Stimulated activated CD8-positive, alpha-beta memory T cell treated with anti-CD3 and anti-CD28 coated beads, Interleukin-15, amount 100 ng/mL, for 48 hours (primary cell): ENCODE measurements around the gene ERG.

ENCODE experiments used
- DNase-seq, 2 donors: peaks; one replicate each; pipeline ENCODE4 v3.0.0-alpha.2; 2020; ENCODE audit warnings: low read depth in 2 of 2

The ERG gene

DNA sequence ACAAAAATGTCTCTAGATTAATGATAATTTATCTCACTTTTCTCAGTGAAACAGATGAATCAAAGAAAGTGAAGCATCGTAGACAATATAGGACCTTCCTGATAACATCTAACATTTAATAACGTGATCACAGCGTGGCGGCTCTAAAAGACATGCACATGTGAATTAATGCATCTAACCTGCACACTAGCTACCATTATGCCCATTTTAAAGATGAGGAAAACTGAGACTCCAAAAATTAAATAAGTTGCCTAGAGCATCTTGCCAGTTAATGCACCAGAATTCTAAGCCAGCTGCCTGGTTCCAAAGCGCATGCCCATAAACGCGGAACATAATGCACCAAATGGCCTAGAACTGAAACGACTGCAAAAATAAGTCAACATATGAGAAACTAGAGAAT, 23.5 kb downstream of the ERG start:
- DNase-seq = no peak

- no peak for DNase-seq
These were observed 24.2 kb downstream of the ERG start for GRCh38 chr21:38474124-38474523.

DNA sequence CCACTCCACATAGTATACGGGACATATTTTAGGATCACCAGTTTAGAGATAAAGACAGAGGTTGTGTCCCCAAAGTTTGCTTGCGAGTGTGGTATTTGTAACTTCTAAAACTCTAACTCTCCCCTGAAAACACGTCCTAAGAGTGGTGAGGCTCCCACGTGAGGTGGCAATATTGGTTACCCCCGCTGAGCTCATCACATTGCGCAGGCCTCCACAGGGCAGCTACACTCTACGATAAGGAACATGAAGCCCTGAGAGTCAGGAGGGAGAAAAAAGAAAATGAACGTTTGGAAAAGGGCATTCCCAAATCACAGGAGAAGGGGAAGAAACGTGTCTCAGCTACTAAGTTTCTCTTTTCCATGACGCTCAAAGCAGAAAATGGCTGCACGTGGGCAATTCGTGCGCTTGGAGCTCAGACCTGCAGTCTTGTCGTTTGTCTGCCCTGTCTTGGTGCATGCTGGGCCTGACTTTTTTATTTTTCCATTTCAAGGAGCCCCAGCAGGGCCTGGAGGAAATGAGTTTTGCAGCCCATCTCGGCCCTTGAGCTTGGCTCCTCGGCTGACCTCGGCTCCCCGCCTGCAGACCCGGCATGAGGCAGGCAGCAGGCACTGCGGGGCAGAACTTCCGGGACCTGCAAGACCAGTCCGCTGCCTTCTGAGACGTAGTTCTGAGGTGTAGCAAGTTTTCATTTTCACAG, 25.7 kb downstream of the ERG start:
- DNase-seq = no peak

DNA sequence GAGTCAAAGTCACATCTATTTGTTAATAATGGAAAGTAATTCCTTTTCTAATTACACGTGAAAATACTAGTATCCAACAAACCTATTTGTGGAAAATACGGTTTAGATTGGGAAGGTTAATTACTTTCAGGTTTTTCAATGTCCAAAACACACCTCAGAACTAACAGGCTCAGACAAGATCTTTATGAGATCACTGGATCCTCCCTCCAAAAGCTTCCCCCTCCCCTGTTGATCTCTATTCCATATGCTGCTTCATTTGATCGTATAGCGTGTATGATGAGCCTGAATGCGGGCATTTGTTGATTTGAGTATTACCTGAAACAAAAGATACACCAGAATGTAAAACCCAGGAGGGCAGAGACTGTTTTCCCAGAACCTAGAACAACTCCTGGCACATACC, 26.5 kb downstream of the ERG start:
- no peak for DNase-seq

GRCh38 chr21:38470755-38471154, 27.5 kb downstream of the ERG start:
- DNase-seq = no peak

- no peak for DNase-seq
These were observed 28.6 kb downstream of the ERG start for GRCh38 chr21:38469642-38470041.

DNA sequence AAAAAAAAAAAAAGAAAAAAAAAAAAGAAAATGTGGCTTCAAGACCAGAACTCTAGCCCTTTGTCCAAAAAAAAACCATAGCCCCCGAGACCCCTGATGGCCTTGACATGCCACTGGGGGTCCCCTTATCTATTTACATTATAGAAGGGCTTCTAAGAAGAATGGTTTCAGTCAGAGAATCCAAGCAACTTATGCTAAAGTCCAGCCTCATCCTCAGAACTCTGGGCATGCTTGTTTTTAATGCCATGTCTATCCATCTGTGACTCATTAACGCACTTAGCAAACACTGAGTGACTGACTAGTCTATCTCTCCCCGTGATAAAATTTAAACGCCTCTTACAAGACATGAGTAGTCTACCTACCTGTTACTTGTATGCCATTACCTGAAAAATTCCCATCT, 29.3 kb downstream of the ERG start:
- DNase-seq = no peak

- DNase-seq = no peak
These were observed 30.4 kb downstream of the ERG start for GRCh38 chr21:38467911-38468310.

DNA sequence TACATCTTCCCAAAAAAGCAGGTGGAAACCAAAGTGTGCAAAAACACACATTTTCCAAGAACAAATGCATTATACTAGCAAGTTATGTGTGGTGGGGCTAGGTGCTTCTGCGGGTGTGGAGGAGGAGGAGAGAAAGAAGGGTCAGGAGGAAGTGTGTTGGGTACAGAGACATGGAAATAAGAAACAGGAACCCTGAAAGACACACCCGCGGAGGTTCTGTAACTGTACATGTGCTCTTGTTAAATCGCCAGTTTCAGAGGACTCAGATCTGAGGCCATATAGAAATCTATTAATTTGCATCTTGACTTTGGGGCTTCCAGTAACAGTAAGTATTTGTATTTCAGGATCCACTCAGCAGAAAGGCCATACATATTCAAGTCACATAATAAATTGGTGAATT, 30.9 kb downstream of the ERG start:
- no peak for DNase-seq

GRCh38 chr21:38460171-38460742, 38.0 kb downstream of the ERG start:
- DNase-seq = no peak

- DNase-seq = no peak
These were observed 38.8 kb downstream of the ERG start for GRCh38 chr21:38459490-38459889.

DNA sequence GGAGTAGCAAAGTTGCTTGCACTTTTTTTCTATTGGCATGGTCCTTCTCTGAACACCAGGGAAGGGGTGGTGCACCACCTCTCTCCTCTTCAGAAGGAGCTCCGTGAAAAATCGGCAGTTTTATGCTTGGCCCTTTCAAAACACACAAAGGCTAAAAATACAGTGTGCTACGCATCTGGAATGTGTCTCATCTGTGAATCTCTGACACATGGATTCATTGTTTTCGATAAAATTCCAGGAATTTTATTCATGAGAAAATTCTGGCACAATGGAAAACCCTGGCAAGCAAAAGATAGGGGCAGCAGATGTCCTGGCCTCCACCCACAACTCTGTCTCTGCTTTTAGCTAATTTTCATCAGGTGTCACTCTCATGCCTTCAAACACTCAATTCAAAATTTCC, 42.9 kb downstream of the ERG start:
- no peak for DNase-seq

DNA sequence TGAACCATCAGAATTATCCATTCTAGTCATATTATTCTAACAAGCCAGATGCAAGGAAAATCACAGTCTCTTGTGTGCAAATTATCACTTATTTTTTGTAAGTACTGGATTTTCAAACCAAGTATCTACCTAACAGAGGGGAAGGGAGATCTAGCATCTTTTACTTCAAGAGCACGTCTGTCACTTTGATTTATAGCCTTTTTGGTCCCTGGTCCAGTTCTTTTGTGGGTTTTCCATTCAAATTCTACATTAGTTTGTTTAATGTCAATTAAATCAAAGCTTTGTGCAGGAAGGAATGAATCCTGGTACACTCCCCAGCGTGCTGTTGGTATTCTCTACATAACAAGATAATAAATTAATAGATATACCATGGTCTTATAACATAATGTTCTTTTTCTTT, 43.6 kb downstream of the ERG start:
- no peak for DNase-seq

- DNase-seq = no peak
These were observed 44.1 kb downstream of the ERG start for GRCh38 chr21:38454161-38454560.

- no peak for DNase-seq
These were observed 49.4 kb downstream of the ERG start for GRCh38 chr21:38448671-38449385.

- DNase-seq = no peak
These were observed 50.7 kb downstream of the ERG start for GRCh38 chr21:38447611-38448010.

- no peak for DNase-seq
These were observed 53.6 kb downstream of the ERG start for GRCh38 chr21:38444691-38445090.

DNA sequence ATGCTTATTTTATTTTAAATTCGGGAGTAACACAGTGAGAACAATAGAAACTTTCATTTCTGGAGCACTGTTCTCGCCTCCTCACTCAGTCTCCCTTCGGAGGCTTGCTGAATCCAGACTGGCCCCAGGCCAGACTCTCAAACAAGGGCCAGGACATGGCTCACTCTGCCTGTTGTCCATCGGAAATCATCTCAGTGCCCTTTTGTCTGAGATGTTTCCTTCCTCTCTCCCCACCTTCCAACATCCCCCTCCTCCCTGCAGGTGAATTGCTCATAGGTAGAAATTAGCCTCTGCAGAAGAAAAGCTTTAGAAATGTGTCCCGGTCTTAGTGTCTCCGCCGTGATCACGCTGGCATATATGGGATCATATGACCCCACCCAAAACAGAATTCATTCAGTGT, 55.2 kb downstream of the ERG start:
- no peak for DNase-seq

DNA sequence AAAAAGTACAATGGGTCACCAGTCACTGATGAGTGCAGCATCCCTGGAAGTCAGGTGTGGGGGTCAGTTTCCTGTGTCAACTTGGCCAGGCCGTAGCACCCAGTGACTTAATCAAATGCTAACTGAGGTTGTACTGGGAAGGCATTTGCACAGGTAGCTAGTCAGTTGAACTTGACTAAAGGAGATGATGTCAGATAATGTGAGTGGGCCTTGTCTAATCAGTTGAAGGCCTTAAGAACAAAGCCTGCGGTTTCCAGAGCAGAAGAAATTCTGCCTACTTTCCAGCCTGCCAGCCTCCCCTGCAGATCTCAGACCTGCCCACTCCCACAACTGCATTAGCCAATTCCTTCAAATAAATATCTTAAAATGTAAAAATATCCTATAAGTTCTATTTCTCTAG, 57.1 kb downstream of the ERG start:
- DNase-seq = no peak

- DNase-seq = no peak
These were observed 57.5 kb downstream of the ERG start for GRCh38 chr21:38440746-38441145.

- DNase-seq = no peak
These were observed 58.3 kb downstream of the ERG start for GRCh38 chr21:38439957-38440356.

GRCh38 chr21:38439426-38439825, 58.9 kb downstream of the ERG start:
- DNase-seq = no peak

- DNase-seq = no peak
These were observed 59.8 kb downstream of the ERG start for GRCh38 chr21:38438462-38438893.
